Ascending aorta (tissue), 2 donors: ENCODE results near the gene RAB1B. TPM values are rescaled to one million over a fixed set of nuclear protein-coding genes. Genes with fewer than 3 reads are reported as not detected.

Experiments used
- DNase-seq, 2 donors: peaks; one replicate each; pipeline ENCODE4 v3.0.0-alpha.2; 2019; ENCODE audit warnings: low spot score in 2 of 2
- H3K27ac ChIP-seq, 2 donors: fragments of 200-600 bp; sonication (generic); one replicate each; pipeline ENCODE4 v1.5.1; 2016 to 2017; ENCODE audit warnings: mild to moderate bottlenecking in 1 of 2
- H3K27me3 ChIP-seq: fragments of 200-600 bp; sonication (generic); one replicate; pipeline ENCODE4 v1.5.1; 2017
- H3K36me3 ChIP-seq, 2 donors: fragments of 200-600 bp; sonication (generic); one replicate each; pipeline ENCODE4 v1.5.1; 2016
- H3K4me1 ChIP-seq, 2 donors: fragments of 200-600 bp; sonication (generic); one replicate each; pipeline ENCODE4 v1.5.1; 2016 to 2017; ENCODE audit warnings: mild to moderate bottlenecking in 1 of 2
- H3K4me3 ChIP-seq, 2 donors: fragments of 200-600 bp; sonication (generic); one replicate each; pipeline ENCODE4 v1.5.1; 2016 to 2017; ENCODE audit warnings: mild to moderate bottlenecking in 1 of 2
- H3K9me3 ChIP-seq, 2 donors: fragments of 200-600 bp; sonication (generic); one replicate each; pipeline ENCODE4 v1.5.1; 2016
- intact Hi-C: fragments of 100-400 bp; cut with DNase I; formaldehyde crosslinking; loops from one replicate; pipeline ENCODE4 v1.15.1; 2023
- total RNA-seq: library from RNA; depleted of rRNA; stranded (reverse); fragments of >200 nt; gene quantifications from one replicate; pipeline ENCODE4 v1.1.0, GENCODE V29; 2016
- TF ChIP-seq, protein P1 (sequence below), 3 experiments: fragments of 200-600 bp in 2 of 3; fragments of 450-650 bp in 1 of 3; sonication (generic) in 2 of 3; IDR thresholded peaks; one replicate each; pipeline ENCODE4 v1.5.1; 2016 to 2019; ENCODE audit warnings: antibody characterized with exemption in 3 of 3, mild to moderate bottlenecking in 1 of 3, moderate library complexity in 1 of 3

The RAB1B gene
- total RNA-seq, 1 donor from 2014 or later, result 171 TPM

DNA sequence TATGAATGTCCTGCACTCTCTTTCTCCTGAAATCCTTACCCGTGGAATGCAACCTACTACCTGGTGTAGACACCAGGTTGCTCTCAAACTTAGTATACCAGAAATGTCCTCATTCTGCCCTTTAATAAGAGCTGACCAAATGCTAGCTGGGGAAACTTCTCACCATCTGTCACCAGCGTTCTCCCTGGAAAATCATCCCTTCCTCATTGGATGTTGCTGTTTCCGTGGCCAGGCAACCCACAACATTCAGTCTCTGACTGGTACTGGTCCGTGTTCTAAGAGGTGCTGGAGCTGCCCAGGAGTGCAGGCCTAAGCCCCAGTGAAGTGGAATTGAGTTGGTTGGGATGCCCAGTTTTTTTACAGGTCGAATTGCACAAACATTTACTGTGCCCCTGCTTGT is 40.7 kb upstream of the RAB1B start:
- H3K36me3 ChIP-seq, result peaks cover 41 to 63% of the 10 kb centered on the region in 2 donors
- intact Hi-C loops, result no loop called here
- no peak overlapping the region for H3K27ac ChIP-seq
- H3K27me3 ChIP-seq, result no peaks in the 10 kb centered on the region
- no peak for DNase-seq
- H3K4me1 ChIP-seq, result no peaks in the 10 kb centered on the region
- no peaks in the 10 kb centered on the region for H3K9me3 ChIP-seq
- no peak overlapping the region for H3K4me3 ChIP-seq
- TF ChIP-seq, protein P1, sequence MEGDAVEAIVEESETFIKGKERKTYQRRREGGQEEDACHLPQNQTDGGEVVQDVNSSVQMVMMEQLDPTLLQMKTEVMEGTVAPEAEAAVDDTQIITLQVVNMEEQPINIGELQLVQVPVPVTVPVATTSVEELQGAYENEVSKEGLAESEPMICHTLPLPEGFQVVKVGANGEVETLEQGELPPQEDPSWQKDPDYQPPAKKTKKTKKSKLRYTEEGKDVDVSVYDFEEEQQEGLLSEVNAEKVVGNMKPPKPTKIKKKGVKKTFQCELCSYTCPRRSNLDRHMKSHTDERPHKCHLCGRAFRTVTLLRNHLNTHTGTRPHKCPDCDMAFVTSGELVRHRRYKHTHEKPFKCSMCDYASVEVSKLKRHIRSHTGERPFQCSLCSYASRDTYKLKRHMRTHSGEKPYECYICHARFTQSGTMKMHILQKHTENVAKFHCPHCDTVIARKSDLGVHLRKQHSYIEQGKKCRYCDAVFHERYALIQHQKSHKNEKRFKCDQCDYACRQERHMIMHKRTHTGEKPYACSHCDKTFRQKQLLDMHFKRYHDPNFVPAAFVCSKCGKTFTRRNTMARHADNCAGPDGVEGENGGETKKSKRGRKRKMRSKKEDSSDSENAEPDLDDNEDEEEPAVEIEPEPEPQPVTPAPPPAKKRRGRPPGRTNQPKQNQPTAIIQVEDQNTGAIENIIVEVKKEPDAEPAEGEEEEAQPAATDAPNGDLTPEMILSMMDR (IDR thresholded peaks at IDR 0.05), result no peak

GRCh38 chr11:66228521-66228920 is 39.9 kb upstream of the RAB1B start:
- peaks cover 49 to 72% of the 10 kb centered on the region in 2 donors for H3K36me3 ChIP-seq
- no peak overlapping the region for H3K4me3 ChIP-seq
- no peak overlapping the region for H3K27ac ChIP-seq
- DNase-seq, result no peak
- no peaks in the 10 kb centered on the region for H3K27me3 ChIP-seq
- no peaks in the 10 kb centered on the region for H3K4me1 ChIP-seq
- H3K9me3 ChIP-seq, result no peaks in the 10 kb centered on the region
- TF ChIP-seq, protein P1 (IDR thresholded peaks at IDR 0.05), result no peak
- intact Hi-C loops, result no loop called here

DNA sequence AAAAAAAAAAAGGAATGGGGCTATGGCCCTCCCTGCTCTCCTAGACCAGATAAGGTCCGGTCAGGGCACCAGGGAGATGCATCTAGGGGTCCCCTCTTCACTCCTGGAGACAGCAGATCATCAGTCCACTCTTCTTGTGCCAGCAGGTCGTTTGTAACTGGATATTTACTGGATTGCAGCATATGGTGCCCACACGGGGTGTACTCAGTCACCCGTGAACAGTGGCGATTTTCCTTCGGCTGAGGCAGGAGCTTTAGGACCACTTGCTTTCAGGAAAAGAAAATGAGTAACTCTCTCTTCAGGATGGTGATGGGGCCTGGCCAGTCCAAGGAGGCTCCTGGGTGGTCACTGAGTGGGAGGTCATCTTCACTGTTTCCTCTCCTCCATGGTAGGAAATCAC is 38.3 kb upstream of the RAB1B start:
- H3K36me3 ChIP-seq, result peaks cover 64 to 72% of the 10 kb centered on the region in 2 donors
- intact Hi-C loops, result no loop called here
- TF ChIP-seq, protein P1 (IDR thresholded peaks at IDR 0.05), result no peak

GRCh38 chr11:66230978-66231377 is 37.5 kb upstream of the RAB1B start:
- Histone ChIP-seq H3K36me3 (peaks cover 72 to 79% of the 10 kb centered on the region in 2 donors), H3K4me3 (no peak overlapping the region), H3K4me1 (no peaks in the 10 kb centered on the region), H3K9me3 (no peaks in the 10 kb centered on the region), H3K27ac (no peak overlapping the region), H3K27me3 (no peaks in the 10 kb centered on the region)
- no peak for DNase-seq
- intact Hi-C loops, result no loop called here
- TF ChIP-seq, protein P1 (IDR thresholded peaks at IDR 0.05), result no peak

More for the DNA sequence above, 38.3 kb upstream of the RAB1B start:
- no peaks in the 10 kb centered on the region for H3K27me3 ChIP-seq
- no peaks in the 10 kb centered on the region for H3K4me1 ChIP-seq
- H3K27ac ChIP-seq, result no peak overlapping the region
- no peak overlapping the region for H3K4me3 ChIP-seq
- no peaks in the 10 kb centered on the region for H3K9me3 ChIP-seq
- no peak for DNase-seq

- Histone ChIP-seq H3K4me3 (no peak overlapping the region), H3K36me3 (peaks cover 78 to 85% of the 10 kb centered on the region in 2 donors), H3K27me3 (no peaks in the 10 kb centered on the region), H3K27ac (no peak overlapping the region), H3K4me1 (no peaks in the 10 kb centered on the region), H3K9me3 (no peaks in the 10 kb centered on the region)
- TF ChIP-seq, protein P1 (IDR thresholded peaks at IDR 0.05), result no peak
- no peak for DNase-seq
- intact Hi-C loops, result no loop called here
Observed at GRCh38 chr11:66231561-66231960, 36.9 kb upstream of the RAB1B start.

- H3K4me3 ChIP-seq, result no peak overlapping the region
- no peaks in the 10 kb centered on the region for H3K9me3 ChIP-seq
- H3K27ac ChIP-seq, result no peak overlapping the region
- intact Hi-C loops, result no loop called here
- peaks cover 81 to 89% of the 10 kb centered on the region in 2 donors for H3K36me3 ChIP-seq
- TF ChIP-seq, protein P1 (IDR thresholded peaks at IDR 0.05), result no peak
- no peaks in the 10 kb centered on the region for H3K27me3 ChIP-seq
- H3K4me1 ChIP-seq, result no peaks in the 10 kb centered on the region
- no peak for DNase-seq
Observed at GRCh38 chr11:66232769-66233168, 35.7 kb upstream of the RAB1B start.
